ENCODE measurements around the gene SLF2. TPM values are rescaled to one million over a fixed set of nuclear protein-coding genes. Genes with fewer than 3 reads are reported as not detected.
A peak's percentile ranks its signal among the peaks of the same experiment; 100 is the strongest.

SLF2 gene
- total and polyA plus RNA-seq, 2 of the 13 experiments (the other 11 are each of a cell fraction or from before 2014, with no cell fraction given) = 12.2 to 48.1 TPM

- TF ChIP-seq TBX2 (CRISPR knock-in tag; IDR thresholded peaks at IDR 0.05; ENCODE audit: borderline replicate concordance) (peak; percentile 43; the same call in 1 of the 2 replicates), SMC3 (IDR thresholded peaks at IDR 0.05; ENCODE audit: low read length) (peak; percentile 73), ZNF605 (CRISPR knock-in tag; IDR thresholded peaks at IDR 0.05) (0 out of 2 replicates have a peak, but pooled peaks have one; percentile 28), ZBTB26 (CRISPR knock-in tag; IDR thresholded peaks at IDR 0.05; ENCODE audit: borderline replicate concordance) (peak; percentile 34; the same call in 1 of the 2 replicates), CCAR2 (optimal IDR thresholded peaks at IDR 0.05; ENCODE audit: low read depth, low read length) (peak; percentile 74), PHF8 (CRISPR knock-in tag; IDR thresholded peaks at IDR 0.05) (peak; percentile 37; the same call in 1 of the 2 replicates), ZMYM4 (CRISPR knock-in tag; IDR thresholded peaks at IDR 0.05) (peak; percentile 35; the same call in 1 of the 2 replicates), NKX3-1 (CRISPR knock-in tag; IDR thresholded peaks at IDR 0.05) (no peak), KDM2A (CRISPR knock-in tag; IDR thresholded peaks at IDR 0.05; ENCODE audit: borderline replicate concordance, low read depth) (peak; percentile 80), TEAD3 (CRISPR knock-in tag; optimal IDR thresholded peaks at IDR 0.05; ENCODE audit: borderline replicate concordance) (peak; percentile 9), GATAD2A (CRISPR knock-in tag; IDR thresholded peaks at IDR 0.05) (peak; percentile 31; the same call in 1 of the 2 replicates), ZNF563 (CRISPR knock-in tag; IDR thresholded peaks at IDR 0.05) (0 out of 2 replicates have a peak, but pooled peaks have one; percentile 51), SAP130 (CRISPR knock-in tag; IDR thresholded peaks at IDR 0.05; ENCODE audit: low read depth) (peak; percentile 79), THAP11 (CRISPR knock-in tag; IDR thresholded peaks at IDR 0.05) (peak; percentile 40), ZKSCAN1 (IDR thresholded peaks at IDR 0.05; ENCODE audit: low read length) (peak; percentile 97), LCORL (IDR thresholded peaks at IDR 0.05) (no peak), LCORL (CRISPR knock-in tag; IDR thresholded peaks at IDR 0.05) (peak; percentile 46; the same call in 1 of the 2 replicates), FLYWCH1 (CRISPR knock-in tag; IDR thresholded peaks at IDR 0.05) (no peak), ZNF570 (CRISPR knock-in tag; IDR thresholded peaks at IDR 0.05; ENCODE audit: borderline replicate concordance) (no peak), HDAC2 (CRISPR knock-in tag; IDR thresholded peaks at IDR 0.05) (peak; percentile 72), ZNF891 (CRISPR knock-in tag; IDR thresholded peaks at IDR 0.05) (0 out of 2 replicates have a peak, but pooled peaks have one; percentile 21), HNRNPLL (IDR thresholded peaks at IDR 0.05; ENCODE audit: low read depth, low read length, poor library complexity, severe bottlenecking) (no peak), ZNF124 (CRISPR knock-in tag; IDR thresholded peaks at IDR 0.05) (0 out of 2 replicates have a peak, but pooled peaks have one; percentile 32), STAG1 (CRISPR knock-in tag; IDR thresholded peaks at IDR 0.05) (peak; percentile 75)
- TF ChIP-seq, protein P1, sequence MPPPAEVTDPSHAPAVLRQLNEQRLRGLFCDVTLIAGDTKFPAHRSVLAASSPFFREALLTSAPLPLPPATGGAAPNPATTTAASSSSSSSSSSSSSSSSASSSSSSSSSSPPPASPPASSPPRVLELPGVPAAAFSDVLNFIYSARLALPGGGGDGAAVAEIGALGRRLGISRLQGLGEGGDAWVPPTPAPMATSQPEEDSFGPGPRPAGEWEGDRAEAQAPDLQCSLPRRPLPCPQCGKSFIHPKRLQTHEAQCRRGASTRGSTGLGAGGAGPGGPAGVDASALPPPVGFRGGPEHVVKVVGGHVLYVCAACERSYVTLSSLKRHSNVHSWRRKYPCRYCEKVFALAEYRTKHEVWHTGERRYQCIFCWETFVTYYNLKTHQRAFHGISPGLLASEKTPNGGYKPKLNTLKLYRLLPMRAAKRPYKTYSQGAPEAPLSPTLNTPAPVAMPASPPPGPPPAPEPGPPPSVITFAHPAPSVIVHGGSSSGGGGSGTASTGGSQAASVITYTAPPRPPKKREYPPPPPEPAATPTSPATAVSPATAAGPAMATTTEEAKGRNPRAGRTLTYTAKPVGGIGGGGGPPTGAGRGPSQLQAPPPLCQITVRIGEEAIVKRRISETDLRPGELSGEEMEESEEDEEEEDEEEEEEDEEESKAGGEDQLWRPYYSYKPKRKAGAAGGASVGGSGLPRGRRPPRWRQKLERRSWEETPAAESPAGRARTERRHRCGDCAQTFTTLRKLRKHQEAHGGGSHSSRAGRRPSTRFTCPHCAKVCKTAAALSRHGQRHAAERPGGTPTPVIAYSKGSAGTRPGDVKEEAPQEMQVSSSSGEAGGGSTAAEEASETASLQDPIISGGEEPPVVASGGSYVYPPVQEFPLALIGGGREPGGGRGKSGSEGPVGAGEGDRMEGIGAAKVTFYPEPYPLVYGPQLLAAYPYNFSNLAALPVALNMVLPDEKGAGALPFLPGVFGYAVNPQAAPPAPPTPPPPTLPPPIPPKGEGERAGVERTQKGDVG (CRISPR knock-in tag; IDR thresholded peaks at IDR 0.05; ENCODE audit: borderline replicate concordance) = no peak
- TF ChIP-seq, protein P2, sequence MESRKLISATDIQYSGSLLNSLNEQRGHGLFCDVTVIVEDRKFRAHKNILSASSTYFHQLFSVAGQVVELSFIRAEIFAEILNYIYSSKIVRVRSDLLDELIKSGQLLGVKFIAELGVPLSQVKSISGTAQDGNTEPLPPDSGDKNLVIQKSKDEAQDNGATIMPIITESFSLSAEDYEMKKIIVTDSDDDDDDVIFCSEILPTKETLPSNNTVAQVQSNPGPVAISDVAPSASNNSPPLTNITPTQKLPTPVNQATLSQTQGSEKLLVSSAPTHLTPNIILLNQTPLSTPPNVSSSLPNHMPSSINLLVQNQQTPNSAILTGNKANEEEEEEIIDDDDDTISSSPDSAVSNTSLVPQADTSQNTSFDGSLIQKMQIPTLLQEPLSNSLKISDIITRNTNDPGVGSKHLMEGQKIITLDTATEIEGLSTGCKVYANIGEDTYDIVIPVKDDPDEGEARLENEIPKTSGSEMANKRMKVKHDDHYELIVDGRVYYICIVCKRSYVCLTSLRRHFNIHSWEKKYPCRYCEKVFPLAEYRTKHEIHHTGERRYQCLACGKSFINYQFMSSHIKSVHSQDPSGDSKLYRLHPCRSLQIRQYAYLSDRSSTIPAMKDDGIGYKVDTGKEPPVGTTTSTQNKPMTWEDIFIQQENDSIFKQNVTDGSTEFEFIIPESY (CRISPR knock-in tag; IDR thresholded peaks at IDR 0.05) = peak; percentile 53; the same call in 1 of the 2 replicates
Observed at GRCh38 chr10:101012525-101013364, 100.0 kb downstream of the SLF2 start (continued).

Data from HepG2 (cell line).